ENCODE data around the gene MMP21.
A peak's percentile ranks its signal among the peaks of the same experiment; 100 is the strongest.

The MMP21 gene

DNA sequence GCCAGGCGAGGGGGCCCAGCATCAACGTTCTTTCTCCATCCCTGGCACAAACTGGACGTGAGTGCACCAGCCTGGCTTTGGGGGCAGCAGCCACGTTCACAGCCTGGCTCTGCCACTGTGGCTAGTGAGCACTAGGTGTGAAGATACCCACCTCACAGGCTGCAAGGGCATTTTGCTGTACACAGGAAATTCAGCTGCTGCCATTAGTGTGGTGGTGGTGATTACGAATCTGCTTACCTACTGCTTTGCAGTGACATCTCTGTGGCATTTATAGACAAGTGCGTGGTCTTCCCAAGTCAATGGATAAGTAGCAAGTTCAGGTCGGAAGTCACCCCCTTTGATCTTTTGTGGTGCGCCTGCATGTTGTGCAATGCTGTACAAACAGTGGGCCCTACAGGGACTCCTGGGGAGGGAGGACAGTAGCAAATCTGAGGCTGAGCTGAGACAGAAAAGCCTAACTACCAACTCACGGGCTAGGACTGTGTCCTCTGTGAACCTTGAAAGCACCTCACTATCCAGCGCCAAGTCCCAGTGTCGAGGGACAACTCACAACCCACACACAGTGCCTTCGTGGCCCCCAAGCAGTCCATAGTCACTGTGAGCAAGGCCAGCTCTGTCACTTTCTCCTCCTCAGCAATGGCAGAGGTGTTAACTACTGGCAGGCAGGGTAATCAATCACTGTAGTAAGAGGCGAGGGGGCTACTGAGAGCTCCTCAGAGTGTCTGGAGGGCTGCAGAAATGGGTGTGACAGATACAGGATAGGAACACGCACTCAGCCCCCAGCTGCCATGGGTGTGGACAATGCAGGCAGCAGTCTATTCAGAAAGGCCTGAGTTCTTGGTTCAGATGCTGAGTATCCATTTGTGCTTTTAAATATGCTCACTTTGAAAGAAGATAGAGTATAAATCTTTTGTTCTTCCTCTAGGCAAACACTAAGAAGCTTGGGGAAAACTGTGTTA is 17.0 kb upstream of the MMP21 start:
- TF ChIP-seq, protein P1, sequence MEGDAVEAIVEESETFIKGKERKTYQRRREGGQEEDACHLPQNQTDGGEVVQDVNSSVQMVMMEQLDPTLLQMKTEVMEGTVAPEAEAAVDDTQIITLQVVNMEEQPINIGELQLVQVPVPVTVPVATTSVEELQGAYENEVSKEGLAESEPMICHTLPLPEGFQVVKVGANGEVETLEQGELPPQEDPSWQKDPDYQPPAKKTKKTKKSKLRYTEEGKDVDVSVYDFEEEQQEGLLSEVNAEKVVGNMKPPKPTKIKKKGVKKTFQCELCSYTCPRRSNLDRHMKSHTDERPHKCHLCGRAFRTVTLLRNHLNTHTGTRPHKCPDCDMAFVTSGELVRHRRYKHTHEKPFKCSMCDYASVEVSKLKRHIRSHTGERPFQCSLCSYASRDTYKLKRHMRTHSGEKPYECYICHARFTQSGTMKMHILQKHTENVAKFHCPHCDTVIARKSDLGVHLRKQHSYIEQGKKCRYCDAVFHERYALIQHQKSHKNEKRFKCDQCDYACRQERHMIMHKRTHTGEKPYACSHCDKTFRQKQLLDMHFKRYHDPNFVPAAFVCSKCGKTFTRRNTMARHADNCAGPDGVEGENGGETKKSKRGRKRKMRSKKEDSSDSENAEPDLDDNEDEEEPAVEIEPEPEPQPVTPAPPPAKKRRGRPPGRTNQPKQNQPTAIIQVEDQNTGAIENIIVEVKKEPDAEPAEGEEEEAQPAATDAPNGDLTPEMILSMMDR (IDR thresholded peaks at IDR 0.05; ENCODE audit: low read depth, low read length, missing control alignments) = no peak
- no peak for DNase-seq (ENCODE audit: low read depth)
- H3K4me3 ChIP-seq (ENCODE audit: low read depth, low read length) = no peak overlapping the region

DNA sequence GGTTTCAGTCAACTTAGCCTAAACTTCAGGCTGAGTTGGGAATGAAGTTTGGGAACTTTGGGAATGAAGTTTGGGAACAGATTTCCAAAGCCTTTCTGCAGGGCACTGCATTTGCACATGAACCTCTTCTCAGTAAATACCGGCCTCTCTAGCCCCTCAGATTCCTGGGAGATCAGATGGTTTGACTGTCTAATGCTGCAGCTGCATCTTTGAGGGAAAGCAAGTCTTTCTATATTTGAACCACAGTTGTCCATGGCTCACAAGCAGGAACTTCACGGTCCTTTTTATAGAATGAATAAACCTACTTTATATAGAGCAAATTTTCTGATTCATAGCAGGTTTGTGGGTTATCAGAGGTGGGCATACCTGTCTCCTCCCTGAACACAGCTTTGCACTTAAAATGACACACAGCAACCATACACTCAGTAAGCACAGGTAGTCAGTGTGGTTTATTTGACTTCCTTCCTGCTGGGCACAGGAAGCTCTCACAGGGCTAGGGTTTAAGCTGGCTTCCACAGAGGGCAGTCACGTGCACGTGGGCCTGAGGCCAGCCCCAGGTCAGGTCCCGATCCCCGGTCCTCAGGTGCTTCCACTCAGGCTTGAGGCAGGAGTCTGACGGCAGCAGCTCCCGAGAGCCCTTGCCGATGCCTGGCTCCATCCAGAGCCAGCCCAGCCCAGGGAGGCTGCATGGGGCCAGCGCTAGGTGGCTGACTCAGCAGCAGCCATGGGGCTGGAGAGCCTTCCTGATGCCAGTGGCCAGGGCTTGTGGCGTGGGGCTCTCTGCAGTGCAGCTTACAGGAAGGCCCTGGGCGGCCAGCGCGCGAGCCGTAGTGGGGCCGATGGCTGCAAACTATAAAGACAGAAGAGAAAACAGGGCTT is 12.8 kb upstream of the MMP21 start:
- H3K4me3 ChIP-seq (ENCODE audit: low read depth, low read length) = no peak overlapping the region
- TF ChIP-seq, protein P1 (IDR thresholded peaks at IDR 0.05; ENCODE audit: low read depth, low read length, missing control alignments) = no peak

DNA sequence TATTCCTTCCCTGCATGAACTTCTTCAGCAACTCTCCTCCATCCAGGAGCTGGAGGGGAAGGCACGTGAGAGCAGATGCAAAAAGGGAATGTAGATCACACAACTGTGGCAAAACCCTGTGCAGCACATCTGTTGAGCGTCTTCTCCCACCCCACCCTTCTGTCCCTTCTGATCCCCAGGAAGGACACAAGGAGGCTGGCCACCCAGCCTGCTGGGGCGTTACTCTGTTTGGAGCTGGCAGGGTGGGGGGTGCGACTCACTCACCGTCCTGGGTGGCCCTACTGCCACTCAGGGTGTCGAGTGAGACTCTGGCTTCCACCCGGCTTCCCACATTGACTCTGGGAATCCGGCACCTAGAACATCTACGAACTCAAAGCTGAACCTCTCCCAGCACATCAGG is 10.2 kb upstream of the MMP21 start:
- DNase-seq (ENCODE audit: low read depth) = no peak
- H3K4me3 ChIP-seq (ENCODE audit: low read depth, low read length) = no peak overlapping the region
- TF ChIP-seq, protein P1 (IDR thresholded peaks at IDR 0.05; ENCODE audit: low read depth, low read length, missing control alignments) = no peak

More for the DNA sequence above, 12.8 kb upstream of the MMP21 start:
- no peak for DNase-seq (ENCODE audit: low read depth)

DNA sequence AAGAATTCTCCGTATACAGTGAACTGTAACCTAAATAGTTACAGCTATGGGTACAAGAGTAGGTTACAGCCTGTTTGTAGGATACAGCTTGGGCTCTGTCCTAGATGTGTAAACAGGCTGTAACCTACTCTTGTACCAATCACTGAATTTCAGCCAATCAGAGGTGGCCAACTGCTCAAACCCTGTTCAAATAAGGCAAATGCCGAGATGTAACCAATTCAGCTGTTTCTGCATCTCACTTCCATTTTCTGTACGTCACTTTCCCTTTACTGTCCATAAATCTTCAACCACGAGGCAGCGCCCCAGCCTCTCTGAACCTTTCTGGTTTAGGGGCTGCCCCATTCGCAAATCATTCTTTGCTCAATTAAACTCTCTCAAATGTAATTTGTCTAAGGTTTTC is 8.3 kb upstream of the MMP21 start:
- DNase-seq (ENCODE audit: low read depth) = peak; percentile 56
- TF ChIP-seq, protein P1 (IDR thresholded peaks at IDR 0.05; ENCODE audit: low read depth, low read length, missing control alignments) = peak; percentile 5
- H3K4me3 ChIP-seq (ENCODE audit: low read depth, low read length) = no peak overlapping the region

DNA sequence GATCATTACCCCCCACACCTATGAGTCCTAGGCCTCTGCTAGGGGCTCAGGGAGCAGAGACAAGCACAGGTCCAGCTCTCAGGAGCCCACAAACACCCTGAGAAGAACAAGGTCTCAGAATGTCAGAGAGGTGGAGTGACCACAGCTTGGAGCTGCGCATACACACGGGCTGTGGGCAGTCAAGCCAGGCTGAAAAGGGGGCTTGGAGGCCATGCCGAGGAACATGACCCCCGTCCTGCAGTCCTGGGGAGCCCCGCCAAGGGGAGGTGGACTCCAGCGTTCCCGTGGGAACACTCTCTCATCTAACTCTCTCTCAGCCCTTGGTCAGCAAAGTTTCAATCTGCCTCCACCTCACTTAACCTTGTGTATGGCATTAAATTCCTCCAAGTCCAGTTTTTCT is 7.8 kb upstream of the MMP21 start:
- DNase-seq (ENCODE audit: low read depth) = no peak
- TF ChIP-seq, protein P1 (IDR thresholded peaks at IDR 0.05; ENCODE audit: low read depth, low read length, missing control alignments) = no peak
- H3K4me3 ChIP-seq (ENCODE audit: low read depth, low read length) = no peak overlapping the region

DNA sequence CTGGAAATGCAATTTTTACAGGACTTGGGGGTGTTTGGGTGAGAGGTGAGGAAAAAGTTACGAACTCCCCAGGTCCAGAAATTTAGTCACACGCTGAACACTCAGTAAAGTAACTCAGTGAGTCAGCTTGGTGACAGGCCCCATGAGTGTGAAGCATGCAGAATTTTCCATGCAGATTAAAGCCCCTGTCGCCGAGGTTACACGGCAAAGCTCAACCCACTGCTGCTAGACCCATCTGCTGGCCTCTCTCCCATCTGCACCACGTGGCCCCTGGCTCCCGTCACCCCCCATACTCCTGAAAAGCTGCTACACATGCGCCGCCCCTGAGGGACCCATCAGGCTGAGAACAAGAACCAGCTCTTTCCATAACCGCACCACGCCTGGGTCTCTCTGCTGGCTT is 7.0 kb upstream of the MMP21 start:
- DNase-seq (ENCODE audit: low read depth) = no peak
- TF ChIP-seq, protein P1 (IDR thresholded peaks at IDR 0.05; ENCODE audit: low read depth, low read length, missing control alignments) = no peak
- H3K4me3 ChIP-seq (ENCODE audit: low read depth, low read length) = no peak overlapping the region
